Measurements from ENCODE around the gene SRSF11.
A peak's percentile ranks its signal among the peaks of the same experiment; 100 is the strongest.
"Not testable (repeated sequence)": the region's sequence is repeated elsewhere in the genome, so short reads cannot be mapped to it uniquely, and the experiment has no call there.

SRSF11 gene

GRCh38 chr1:70221238-70222121 lies at the start of gene SRSF11:
TSS of gene SRSF11 (plus strand) at chr1:70221380. CDS start at chr1:70221637, 257 bp downstream.
- peak; percentile 93 to 96 (median 95) for DNase-seq

- DNase-seq, result no peak
Observed at GRCh38 chr1:70171512-70171911, 49.7 kb upstream of the SRSF11 start.

GRCh38 chr1:70185181-70185580 lies 36.0 kb upstream of the SRSF11 start:
- DNase-seq, result not testable (repeated sequence)

GRCh38 chr1:70188522-70188921 lies 32.7 kb upstream of the SRSF11 start:
- no peak for DNase-seq

GRCh38 chr1:70190180-70190579 lies 31.0 kb upstream of the SRSF11 start:
- no peak for DNase-seq

GRCh38 chr1:70192446-70192845 lies 28.7 kb upstream of the SRSF11 start:
- not testable (repeated sequence) for DNase-seq

- no peak for DNase-seq
Observed at GRCh38 chr1:70194601-70195000, 26.6 kb upstream of the SRSF11 start.

- DNase-seq, result no peak
Observed at GRCh38 chr1:70195342-70195741, 25.8 kb upstream of the SRSF11 start.

GRCh38 chr1:70196333-70196732 lies 24.8 kb upstream of the SRSF11 start:
- no peak for DNase-seq

GRCh38 chr1:70200065-70200464 lies 21.1 kb upstream of the SRSF11 start:
- no peak for DNase-seq

- no peak for DNase-seq
Observed at GRCh38 chr1:70202173-70202758, 18.9 kb upstream of the SRSF11 start.

GRCh38 chr1:70204139-70204538 lies 17.0 kb upstream of the SRSF11 start:
- no peak for DNase-seq

GRCh38 chr1:70204600-70204999 lies 16.6 kb upstream of the SRSF11 start:
- DNase-seq, result no peak

- no peak for DNase-seq
Observed at GRCh38 chr1:70205071-70205433, 16.1 kb upstream of the SRSF11 start.

GRCh38 chr1:70205434-70206118 lies 15.6 kb upstream of the SRSF11 start, which contains the start of gene LRRC40:
TSS of gene LRRC40 (minus strand) at chr1:70205579. CDS start at chr1:70205540, 39 bp downstream.
- DNase-seq, result peak; percentile 89 to 96 (median 94)

GRCh38 chr1:70206833-70207232 lies 14.3 kb upstream of the SRSF11 start:
- not testable (repeated sequence) for DNase-seq

- no peak for DNase-seq
Observed at GRCh38 chr1:70207492-70207891, 13.7 kb upstream of the SRSF11 start.

GRCh38 chr1:70208292-70208691 lies 12.9 kb upstream of the SRSF11 start:
- no peak for DNase-seq

GRCh38 chr1:70210820-70211219 lies 10.4 kb upstream of the SRSF11 start:
- DNase-seq, result no peak

- DNase-seq, result no peak
Observed at GRCh38 chr1:70211541-70211940, 9.6 kb upstream of the SRSF11 start.

- DNase-seq, result peak in 1 of 6 experiments; percentile 2
Observed at GRCh38 chr1:70220015-70220414, 1.2 kb upstream of the SRSF11 start.

GRCh38 chr1:70220517-70221237 lies 503 bp upstream of the SRSF11 start:
- DNase-seq, result no peak

GRCh38 chr1:70222716-70223235 lies 1.6 kb downstream of the SRSF11 start:
- DNase-seq, result no peak
